Neural crest cell (in vitro differentiated cells): ENCODE data around the gene RCVRN. TPM values are rescaled to one million over a fixed set of nuclear protein-coding genes. Genes with fewer than 3 reads are reported as not detected.

Experiments
- DNase-seq: peaks from one replicate; pipeline ENCODE4 v3.0.0; 2021; ENCODE audit warnings: low read depth, mixed read lengths, low spot score
- H3K27ac Mint-ChIP-seq: one replicate; pipeline ENCODE4 v1.8.0; 2021; ENCODE audit warnings: mild to moderate bottlenecking, mixed read lengths; ENCODE audit not compliant: unreplicated experiment
- H3K27me3 Mint-ChIP-seq: 2 replicates; pipeline ENCODE4 v1.8.0; 2021; ENCODE audit warnings: low read depth, mild to moderate bottlenecking, mixed read lengths
- H3K36me3 Mint-ChIP-seq: 2 replicates; pipeline ENCODE4 v1.8.0; 2021; ENCODE audit warnings: low read depth, mild to moderate bottlenecking, mixed read lengths
- H3K4me1 Mint-ChIP-seq: 2 replicates; pipeline ENCODE4 v1.8.0; 2021; ENCODE audit warnings: mixed read lengths
- H3K4me3 Mint-ChIP-seq: one replicate; pipeline ENCODE4 v1.8.0; 2021; ENCODE audit warnings: mild to moderate bottlenecking, mixed read lengths
- H3K9me3 Mint-ChIP-seq: 2 replicates; pipeline ENCODE4 v1.8.0; 2021; ENCODE audit warnings: mixed read lengths
- total RNA-seq: library from RNA; stranded (reverse); gene quantifications from 2 replicates; pipeline ENCODE4 v1.2.1, GENCODE V29; 2021
- TF ChIP-seq, protein P1 (sequence below): fragments of 200-600 bp; sonication (generic); conservative IDR thresholded peaks from 2 replicates; pipeline ENCODE4 v1.5.0; 2021; ENCODE audit warnings: antibody characterized with exemption, mild to moderate bottlenecking

RCVRN gene
- total RNA-seq, 1 donor from 2014 or later: 0.35 TPM

DNA sequence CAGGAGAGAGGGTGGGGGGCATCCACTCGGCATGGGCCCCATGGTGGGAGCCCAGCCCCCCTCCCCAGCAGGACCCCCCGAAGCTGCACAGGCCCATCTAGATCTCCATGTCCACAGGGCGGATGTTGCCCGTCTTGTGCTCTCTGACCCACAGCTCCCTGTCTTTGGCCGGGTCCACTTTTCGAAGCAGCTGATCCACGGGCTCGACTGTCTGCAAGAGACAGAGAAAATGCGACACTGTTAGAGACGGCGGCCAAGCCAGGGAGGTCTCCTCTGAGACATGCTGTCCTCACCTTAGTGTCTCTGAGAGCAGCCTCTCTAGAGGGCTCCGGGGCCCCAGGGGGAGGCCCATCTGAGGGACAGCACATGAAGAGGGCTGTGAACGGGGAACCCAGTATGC, 12.1 kb upstream of the RCVRN start:
- H3K27ac Mint-ChIP-seq: no peak overlapping the region
- no peak for DNase-seq
- no peak overlapping the region for H3K4me3 Mint-ChIP-seq
- peaks cover 6% of the 10 kb centered on the region for H3K4me1 Mint-ChIP-seq
- H3K9me3 Mint-ChIP-seq: no peaks in the 10 kb centered on the region
- H3K27me3 Mint-ChIP-seq: no peaks in the 10 kb centered on the region
- H3K36me3 Mint-ChIP-seq: peaks cover 10% of the 10 kb centered on the region
- TF ChIP-seq, protein P1, sequence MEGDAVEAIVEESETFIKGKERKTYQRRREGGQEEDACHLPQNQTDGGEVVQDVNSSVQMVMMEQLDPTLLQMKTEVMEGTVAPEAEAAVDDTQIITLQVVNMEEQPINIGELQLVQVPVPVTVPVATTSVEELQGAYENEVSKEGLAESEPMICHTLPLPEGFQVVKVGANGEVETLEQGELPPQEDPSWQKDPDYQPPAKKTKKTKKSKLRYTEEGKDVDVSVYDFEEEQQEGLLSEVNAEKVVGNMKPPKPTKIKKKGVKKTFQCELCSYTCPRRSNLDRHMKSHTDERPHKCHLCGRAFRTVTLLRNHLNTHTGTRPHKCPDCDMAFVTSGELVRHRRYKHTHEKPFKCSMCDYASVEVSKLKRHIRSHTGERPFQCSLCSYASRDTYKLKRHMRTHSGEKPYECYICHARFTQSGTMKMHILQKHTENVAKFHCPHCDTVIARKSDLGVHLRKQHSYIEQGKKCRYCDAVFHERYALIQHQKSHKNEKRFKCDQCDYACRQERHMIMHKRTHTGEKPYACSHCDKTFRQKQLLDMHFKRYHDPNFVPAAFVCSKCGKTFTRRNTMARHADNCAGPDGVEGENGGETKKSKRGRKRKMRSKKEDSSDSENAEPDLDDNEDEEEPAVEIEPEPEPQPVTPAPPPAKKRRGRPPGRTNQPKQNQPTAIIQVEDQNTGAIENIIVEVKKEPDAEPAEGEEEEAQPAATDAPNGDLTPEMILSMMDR: no peak

DNA sequence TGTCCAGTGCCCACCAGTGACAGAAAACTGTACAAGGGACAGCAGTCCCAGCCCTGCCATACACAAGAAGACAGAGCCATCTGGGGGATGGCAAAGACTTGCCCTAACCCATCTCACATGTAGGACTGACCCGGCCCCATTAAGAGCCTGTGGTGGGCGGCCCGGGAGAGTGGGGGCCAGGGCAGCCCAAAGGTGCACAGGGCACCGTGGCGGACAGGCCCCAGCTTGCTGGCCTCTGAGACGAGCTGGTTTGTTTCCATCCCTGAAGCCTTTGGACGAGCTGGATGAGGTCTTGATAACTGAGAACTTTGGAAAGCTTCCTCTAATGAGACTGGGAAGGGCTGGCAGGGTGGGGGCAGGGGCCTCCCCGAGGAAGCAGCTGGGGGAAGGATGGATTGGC, 11.0 kb upstream of the RCVRN start:
- no peak for DNase-seq
- Mint-ChIP-seq H3K27ac (no peak overlapping the region), H3K36me3 (peaks cover 12% of the 10 kb centered on the region), H3K4me3 (no peak overlapping the region), H3K27me3 (no peaks in the 10 kb centered on the region), H3K9me3 (no peaks in the 10 kb centered on the region), H3K4me1 (peaks cover 3% of the 10 kb centered on the region)
- TF ChIP-seq, protein P1: no peak

DNA sequence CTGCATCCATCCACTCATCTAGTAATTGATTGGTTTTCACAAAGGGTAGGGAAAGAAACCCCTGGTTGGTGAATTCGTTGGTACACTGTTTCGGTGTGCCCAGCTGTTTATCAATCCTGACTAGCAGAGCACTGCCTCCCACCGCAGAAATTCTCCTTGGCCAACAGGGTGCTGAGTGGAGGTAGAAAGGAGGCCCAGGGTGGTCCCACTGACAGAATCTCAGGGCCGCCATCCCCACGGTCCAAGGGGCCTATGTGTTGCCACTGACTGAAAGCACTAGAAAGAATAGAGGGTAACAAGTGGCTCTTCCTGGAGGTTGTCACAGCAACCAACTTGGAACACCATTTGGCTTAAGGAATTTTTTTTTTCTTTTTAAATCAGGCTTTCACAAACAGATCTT, 8.4 kb upstream of the RCVRN start:
- TF ChIP-seq, protein P1: no peak
- no peak overlapping the region for H3K4me3 Mint-ChIP-seq
- peaks cover 3% of the 10 kb centered on the region for H3K9me3 Mint-ChIP-seq
- no peaks in the 10 kb centered on the region for H3K27me3 Mint-ChIP-seq
- no peak for DNase-seq
- H3K4me1 Mint-ChIP-seq: peaks cover 12% of the 10 kb centered on the region
- peaks cover 10% of the 10 kb centered on the region for H3K36me3 Mint-ChIP-seq
- no peak overlapping the region for H3K27ac Mint-ChIP-seq

DNA sequence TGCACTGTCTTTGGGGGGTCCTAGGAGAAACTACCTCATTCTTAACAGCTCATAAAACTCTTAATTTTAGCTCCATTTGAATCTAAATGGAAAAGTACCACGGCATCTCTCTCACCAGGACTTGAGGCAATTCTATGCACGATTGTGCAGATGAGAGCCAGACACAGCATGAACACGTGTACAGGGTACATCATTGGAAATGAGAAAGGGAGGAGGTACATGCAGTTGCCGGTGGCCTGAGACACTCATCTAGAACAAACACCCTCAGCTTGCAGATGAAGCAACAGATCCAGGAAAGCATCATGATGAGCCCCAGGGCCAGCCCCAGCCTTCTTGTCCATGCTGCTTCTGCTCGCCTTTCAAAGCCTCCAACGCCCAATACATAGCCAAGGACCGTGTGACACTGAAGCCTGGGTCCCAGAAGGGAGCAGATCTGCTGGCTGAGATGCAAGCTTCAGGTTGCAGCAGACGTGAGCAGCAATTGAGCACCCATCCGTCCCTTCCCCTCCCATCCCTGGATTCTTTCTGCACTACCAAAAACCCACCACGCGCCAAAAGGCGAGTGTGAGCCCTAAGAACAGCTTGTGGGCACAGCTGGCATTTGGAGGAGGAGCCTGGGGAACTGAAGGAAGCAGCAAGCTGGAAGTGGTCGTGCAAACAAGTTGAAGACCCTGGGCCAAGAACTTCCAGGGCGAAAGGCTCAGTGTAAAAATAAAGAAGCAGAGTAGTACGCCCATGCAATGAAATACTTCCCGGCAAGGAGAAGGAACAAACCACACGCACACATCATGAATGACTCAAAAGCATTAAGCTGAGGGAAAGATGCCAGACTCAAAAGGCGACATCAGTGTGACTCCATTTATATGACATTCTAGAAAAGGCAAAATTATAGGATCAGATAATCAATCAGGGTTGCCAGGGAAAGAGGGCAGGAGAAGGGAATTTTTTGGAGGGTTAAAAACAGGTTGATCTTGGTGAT, 7.3 kb upstream of the RCVRN start:
- DNase-seq: no peak

DNA sequence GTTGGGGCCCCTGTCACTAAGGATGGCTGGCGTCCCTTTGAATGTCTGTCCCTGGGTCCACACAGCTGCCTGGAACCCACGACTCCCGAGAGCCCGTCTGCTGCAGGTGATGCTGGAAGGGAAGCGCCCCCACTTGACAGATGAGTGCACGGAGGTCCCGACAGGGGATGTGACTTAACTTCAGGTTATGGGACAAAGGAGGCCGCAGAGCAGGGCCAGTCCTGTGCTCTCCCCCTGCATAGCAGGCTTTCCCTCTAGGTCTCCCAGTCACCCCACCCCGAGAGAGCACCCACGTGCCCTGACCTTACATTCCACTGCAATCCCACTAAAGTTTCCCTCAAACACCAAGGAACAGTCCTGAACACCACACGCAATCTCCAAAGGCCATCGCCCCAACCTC, 6.0 kb upstream of the RCVRN start:
- Mint-ChIP-seq H3K4me3 (no peak overlapping the region), H3K27me3 (no peaks in the 10 kb centered on the region), H3K36me3 (peaks cover 10% of the 10 kb centered on the region), H3K27ac (no peak overlapping the region), H3K9me3 (peaks cover 3% of the 10 kb centered on the region), H3K4me1 (peaks cover 21% of the 10 kb centered on the region)
- DNase-seq: no peak
- TF ChIP-seq, protein P1: no peak

More for the DNA sequence above, 7.3 kb upstream of the RCVRN start:
- Mint-ChIP-seq H3K4me1 (peaks cover 21% of the 10 kb centered on the region), H3K4me3 (no peak overlapping the region), H3K36me3 (peaks cover 10% of the 10 kb centered on the region), H3K9me3 (peaks cover 3% of the 10 kb centered on the region), H3K27me3 (no peaks in the 10 kb centered on the region), H3K27ac (no peak overlapping the region)
- TF ChIP-seq, protein P1: no peak
